Keratinocyte (primary cell): ENCODE measurements around the gene OSR1. TPM values are rescaled to one million over a fixed set of nuclear protein-coding genes. Genes with fewer than 3 reads are reported as not detected.
"Not testable (repeated sequence)": the region's sequence is repeated elsewhere in the genome, so short reads cannot be mapped to it uniquely, and the experiment has no call there.

Source experiments
- DNase-seq: peaks from one replicate; pipeline ENCODE4 v3.0.0-alpha.2; 2011; ENCODE audit warnings: low read depth, missing footprints, low spot score
- FAIRE-seq: peaks from 2 replicates; lab custom pipeline; 2011; peaks lifted over from hg19 to GRCh38; lab: Jason Lieb, UNC
- H2AFZ ChIP-seq: 2 replicates; pipeline ENCODE4 v1.6.0; 2012; ENCODE audit warnings: low read length, control low read depth, inconsistent platforms; ENCODE audit not compliant: control insufficient read depth
- H3K27ac ChIP-seq: 2 replicates; pipeline ENCODE4 v1.5.1; 2011; ENCODE audit warnings: low read length; ENCODE audit not compliant: control insufficient read depth, insufficient read depth
- H3K27me3 ChIP-seq: 3 replicates; pipeline ENCODE4 v1.6.0; 2011; ENCODE audit warnings: low read length; ENCODE audit not compliant: control insufficient read depth, insufficient read depth; ENCODE audit errors: extremely low read depth
- H3K36me3 ChIP-seq, 2 experiments: 2 replicates in 1 of 2; 3 replicates in 1 of 2; pipeline ENCODE4 v1.5.1; 2011; ENCODE audit warnings: low read length in 2 of 2, mild to moderate bottlenecking in 1 of 2; ENCODE audit not compliant: control insufficient read depth in 2 of 2, insufficient read depth in 2 of 2; ENCODE audit errors: extremely low read depth in 1 of 2
- H3K4me1 ChIP-seq: 3 replicates; pipeline ENCODE4 v1.5.1; 2011; ENCODE audit warnings: low read length; ENCODE audit not compliant: control insufficient read depth, insufficient read depth; ENCODE audit errors: extremely low read depth
- H3K4me2 ChIP-seq: 3 replicates; pipeline ENCODE4 v1.6.0; 2011; ENCODE audit warnings: low read depth, low read length; ENCODE audit not compliant: control insufficient read depth, insufficient read depth; ENCODE audit errors: extremely low read depth
- H3K4me3 ChIP-seq, 3 experiments: fragments of 200-600 bp in 1 of 3; sonication (generic) in 1 of 3; 2 replicates in 2 of 3; 3 replicates in 1 of 3; pipeline ENCODE4 v1.5.1; 2011 to 2016; ENCODE audit warnings: low read length in 3 of 3, mild to moderate bottlenecking in 3 of 3, control low read depth in 2 of 3, inconsistent platforms in 1 of 3, low read depth in 1 of 3, mixed read lengths in 1 of 3, mixed run types in 1 of 3, moderate library complexity in 1 of 3; ENCODE audit not compliant: control insufficient read depth in 2 of 3, insufficient read depth in 2 of 3; ENCODE audit errors: extremely low read depth in 1 of 3
- H3K79me2 ChIP-seq: 2 replicates; pipeline ENCODE4 v1.6.0; 2012; ENCODE audit warnings: low read length; ENCODE audit not compliant: control insufficient read depth, insufficient read depth
- H3K9ac ChIP-seq: 3 replicates; pipeline ENCODE4 v1.6.0; 2011; ENCODE audit warnings: low read length; ENCODE audit not compliant: control insufficient read depth, insufficient read depth; ENCODE audit errors: extremely low read depth
- H3K9me1 ChIP-seq: 3 replicates; pipeline ENCODE4 v1.6.0; 2011; ENCODE audit warnings: low read length; ENCODE audit not compliant: control insufficient read depth, insufficient read depth; ENCODE audit errors: extremely low read depth
- H3K9me3 ChIP-seq: 2 replicates; pipeline ENCODE4 v1.5.1; 2012; ENCODE audit warnings: low read depth, low read length; ENCODE audit not compliant: control insufficient read depth
- H4K20me1 ChIP-seq: 3 replicates; pipeline ENCODE4 v1.6.0; 2011; ENCODE audit warnings: low read length; ENCODE audit not compliant: control insufficient read depth, insufficient read depth; ENCODE audit errors: extremely low read depth
- EZH2 ChIP-seq: IDR thresholded peaks from one replicate; pipeline ENCODE4 v1.6.1; 2012; ENCODE audit warnings: inconsistent platforms, mild to moderate bottlenecking, low read length, moderate library complexity
- dilution Hi-C: fragments of 300-500 bp; cut with MboI; formaldehyde crosslinking; loops from one replicate; pipeline ENCODE4 v1.7.0; 2020; ENCODE audit warnings: low sequenced_read_pairs; ENCODE audit not compliant: extremely low pct_ligation_motif_present
- polyA plus RNA-seq, 5 experiments: library from polyadenylated mRNA; depleted of rRNA in 3 of 5; stranded (reverse) in 3 of 5; stranded (forward) in 1 of 5; unstranded in 1 of 5; fragments of >200 nt; gene quantifications; 1 replicate in 1 of 5; 2 replicates in 3 of 5; 3 replicates in 1 of 5; pipeline versions ENCODE4 v1.2.1 to v1.2.3, GENCODE V29; 2011 to 2012; ENCODE audit warnings: missing spikeins in 2 of 5, low read depth in 1 of 5, low replicate concordance in 1 of 5
- TF ChIP-seq, protein P1 (sequence below), 3 experiments: IDR thresholded peaks in 1 of 3; conservative IDR thresholded peaks in 1 of 3; optimal IDR thresholded peaks in 1 of 3; 2 replicates in 2 of 3; 3 replicates in 1 of 3; pipeline versions ENCODE3 to v1.5.1; 2011; ENCODE audit warnings: low read length in 3 of 3, mild to moderate bottlenecking in 3 of 3, moderate library complexity in 2 of 3, control low read depth in 1 of 3, inconsistent platforms in 1 of 3; ENCODE audit not compliant: insufficient read depth in 2 of 3; ENCODE audit errors: extremely low read depth in 1 of 3

The OSR1 gene
- polyA plus RNA-seq, 1 donor (not counting 4 experiments of a cell fraction or from before 2014, with no cell fraction given), result 0.09 TPM

DNA sequence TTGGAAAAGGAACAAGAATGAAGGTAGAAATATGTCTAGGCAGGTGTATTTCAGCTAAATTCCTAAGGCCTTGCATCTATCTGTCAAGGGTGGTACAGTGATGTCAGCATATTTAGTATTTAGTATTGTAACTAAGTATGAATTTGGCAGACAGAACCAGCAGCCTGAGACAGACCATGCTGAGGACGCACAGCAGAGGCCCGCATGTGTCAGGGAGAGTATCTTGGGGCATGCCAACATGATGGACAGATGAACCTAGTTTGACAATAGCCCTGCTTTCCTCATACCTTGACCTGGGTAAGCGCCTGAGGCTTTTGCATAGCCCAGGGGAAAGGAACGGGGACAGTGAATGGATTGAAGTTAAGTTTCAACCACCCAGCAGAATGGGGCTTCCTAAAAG is 33.8 kb upstream of the OSR1 start:
- Histone ChIP-seq H4K20me1 (no peaks in the 10 kb centered on the region), H2AFZ (no peak overlapping the region)
- FAIRE-seq, result no peak

DNA sequence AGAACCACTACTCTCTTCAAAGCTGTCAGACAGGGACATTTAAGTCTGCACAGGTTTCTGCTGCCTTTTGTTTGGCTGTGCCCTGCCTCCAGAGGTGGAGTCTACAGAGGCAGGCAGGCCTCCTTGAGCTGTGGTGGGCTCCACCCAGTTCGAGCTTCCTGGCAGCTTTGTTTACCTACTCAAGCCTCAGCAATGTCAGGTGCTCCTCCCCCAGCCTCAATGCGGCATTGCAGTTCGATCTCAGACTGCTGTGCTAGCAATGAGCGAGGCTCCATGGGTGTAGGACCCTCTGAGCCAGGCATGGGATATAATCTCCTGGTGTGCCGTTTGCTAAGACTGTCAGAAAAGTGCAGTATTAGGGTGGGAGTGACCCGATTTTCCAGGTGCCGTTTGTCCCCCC is 31.0 kb upstream of the OSR1 start:
- H3K4me1 ChIP-seq, dilution Hi-C loops, H3K9ac ChIP-seq: not testable (repeated sequence)

More for the DNA sequence above, 33.8 kb upstream of the OSR1 start:
- TF ChIP-seq EZH2, result no peak
- TF ChIP-seq, protein P1, sequence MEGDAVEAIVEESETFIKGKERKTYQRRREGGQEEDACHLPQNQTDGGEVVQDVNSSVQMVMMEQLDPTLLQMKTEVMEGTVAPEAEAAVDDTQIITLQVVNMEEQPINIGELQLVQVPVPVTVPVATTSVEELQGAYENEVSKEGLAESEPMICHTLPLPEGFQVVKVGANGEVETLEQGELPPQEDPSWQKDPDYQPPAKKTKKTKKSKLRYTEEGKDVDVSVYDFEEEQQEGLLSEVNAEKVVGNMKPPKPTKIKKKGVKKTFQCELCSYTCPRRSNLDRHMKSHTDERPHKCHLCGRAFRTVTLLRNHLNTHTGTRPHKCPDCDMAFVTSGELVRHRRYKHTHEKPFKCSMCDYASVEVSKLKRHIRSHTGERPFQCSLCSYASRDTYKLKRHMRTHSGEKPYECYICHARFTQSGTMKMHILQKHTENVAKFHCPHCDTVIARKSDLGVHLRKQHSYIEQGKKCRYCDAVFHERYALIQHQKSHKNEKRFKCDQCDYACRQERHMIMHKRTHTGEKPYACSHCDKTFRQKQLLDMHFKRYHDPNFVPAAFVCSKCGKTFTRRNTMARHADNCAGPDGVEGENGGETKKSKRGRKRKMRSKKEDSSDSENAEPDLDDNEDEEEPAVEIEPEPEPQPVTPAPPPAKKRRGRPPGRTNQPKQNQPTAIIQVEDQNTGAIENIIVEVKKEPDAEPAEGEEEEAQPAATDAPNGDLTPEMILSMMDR (optimal IDR thresholded peaks at IDR 0.05 in 1 of 3, IDR thresholded peaks at IDR 0.05 in 1 of 3, conservative IDR thresholded peaks at IDR 0.05 in 1 of 3; ENCODE audit: extremely low read depth in 1 of 3, insufficient read depth in 2 of 3, low read length in 3 of 3), result no peak
- no peaks in the 10 kb centered on the region for H3K36me3 ChIP-seq
- H3K27me3 ChIP-seq, result no peaks in the 10 kb centered on the region
- H3K79me2 ChIP-seq, result no peaks in the 10 kb centered on the region
- no peak overlapping the region for H3K9ac ChIP-seq
- dilution Hi-C loops, result no loop called here
- no peak overlapping the region for H3K4me2 ChIP-seq
- no peaks in the 10 kb centered on the region for H3K9me1 ChIP-seq
- no peak for DNase-seq
- no peak overlapping the region for H3K27ac ChIP-seq
- no peak overlapping the region for H3K4me3 ChIP-seq
- H3K4me1 ChIP-seq, result no peaks in the 10 kb centered on the region
- no peaks in the 10 kb centered on the region for H3K9me3 ChIP-seq

DNA sequence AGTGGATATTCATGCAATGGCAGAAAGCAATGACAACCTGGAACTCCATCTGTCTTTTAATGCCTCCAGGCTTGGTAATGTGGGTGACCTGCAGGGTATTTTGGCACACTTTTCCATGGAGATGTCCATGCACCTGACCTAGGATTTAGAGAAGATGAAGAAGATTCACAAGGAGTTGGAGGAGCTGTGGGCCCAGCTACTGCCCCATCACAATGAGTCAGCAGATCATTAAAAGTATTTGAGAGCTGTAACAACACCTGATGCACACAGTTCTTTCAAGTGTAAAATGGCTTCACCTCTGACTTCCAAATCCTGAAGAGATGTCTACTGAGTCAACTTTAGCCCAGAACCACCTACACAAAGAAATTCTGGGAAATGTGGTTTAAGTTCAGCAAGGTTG is 22.1 kb upstream of the OSR1 start:
- Histone ChIP-seq H3K9me3 (no peaks in the 10 kb centered on the region), H3K27ac (no peak overlapping the region), H3K79me2 (no peaks in the 10 kb centered on the region), H3K4me1 (no peaks in the 10 kb centered on the region), H3K36me3 (no peaks in the 10 kb centered on the region), H3K9ac (no peak overlapping the region), H3K27me3 (no peaks in the 10 kb centered on the region), H4K20me1 (no peaks in the 10 kb centered on the region), H2AFZ (no peak overlapping the region), H3K4me3 (no peak overlapping the region), H3K9me1 (no peaks in the 10 kb centered on the region), H3K4me2 (no peak overlapping the region)
- FAIRE-seq (no peak), DNase-seq (no peak)
- no peak for TF ChIP-seq EZH2
- TF ChIP-seq, protein P1 (optimal IDR thresholded peaks at IDR 0.05 in 1 of 3, IDR thresholded peaks at IDR 0.05 in 1 of 3, conservative IDR thresholded peaks at IDR 0.05 in 1 of 3; ENCODE audit: extremely low read depth in 1 of 3, insufficient read depth in 2 of 3, low read length in 3 of 3), result no peak
- dilution Hi-C loops, result no loop called here

More for the DNA sequence above, 31.0 kb upstream of the OSR1 start:
- not testable (repeated sequence) for H2AFZ ChIP-seq, H3K9me1 ChIP-seq, H3K9me3 ChIP-seq, FAIRE-seq, H4K20me1 ChIP-seq, H3K27me3 ChIP-seq, DNase-seq, H3K27ac ChIP-seq, H3K79me2 ChIP-seq, H3K4me3 ChIP-seq, H3K4me2 ChIP-seq, H3K36me3 ChIP-seq
